HS-5 (cell line): ENCODE measurements around the gene CLTB.
A peak's percentile ranks its signal among the peaks of the same experiment; 100 is the strongest.

Source experiments
- DNase-seq: peaks from one replicate; pipeline ENCODE4 v3.0.0-alpha.2; 2012; ENCODE audit warnings: low read depth

The CLTB gene

GRCh38 chr5:176382721-176383120 is 33.6 kb downstream of the CLTB start:
- DNase-seq: no peak

- no peak for DNase-seq
Measured at GRCh38 chr5:176381979-176382378, 34.4 kb downstream of the CLTB start.

- no peak for DNase-seq
Measured at GRCh38 chr5:176381423-176381822, 34.9 kb downstream of the CLTB start.

DNA sequence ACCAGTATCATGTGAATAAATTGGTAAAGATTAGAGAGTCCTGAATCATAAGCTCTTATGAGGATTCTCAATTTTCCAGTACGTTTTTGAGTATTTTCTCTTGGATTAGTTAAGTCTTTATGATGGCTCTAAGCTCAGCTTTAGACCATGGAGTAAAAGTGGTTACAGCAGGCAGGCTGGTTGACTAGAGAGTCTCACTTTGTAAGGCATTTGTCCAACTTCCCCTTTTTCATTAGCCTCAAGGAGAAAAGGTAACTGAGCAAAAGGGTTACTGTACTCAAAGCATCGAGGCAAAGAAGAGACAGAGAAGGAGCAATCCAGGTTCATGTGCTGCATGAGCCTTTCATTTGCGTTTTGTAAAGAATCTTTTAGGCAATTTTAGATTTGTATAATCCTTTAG is 36.5 kb downstream of the CLTB start:
- no peak for DNase-seq

- no peak for DNase-seq
Measured at GRCh38 chr5:176373100-176373818, 43.1 kb downstream of the CLTB start.

GRCh38 chr5:176371621-176372539 is 44.5 kb downstream of the CLTB start:
- DNase-seq: no peak

GRCh38 chr5:176369934-176370711 is 46.2 kb downstream of the CLTB start:
- DNase-seq: no peak

GRCh38 chr5:176368726-176369125 is 47.6 kb downstream of the CLTB start:
- no peak for DNase-seq

DNA sequence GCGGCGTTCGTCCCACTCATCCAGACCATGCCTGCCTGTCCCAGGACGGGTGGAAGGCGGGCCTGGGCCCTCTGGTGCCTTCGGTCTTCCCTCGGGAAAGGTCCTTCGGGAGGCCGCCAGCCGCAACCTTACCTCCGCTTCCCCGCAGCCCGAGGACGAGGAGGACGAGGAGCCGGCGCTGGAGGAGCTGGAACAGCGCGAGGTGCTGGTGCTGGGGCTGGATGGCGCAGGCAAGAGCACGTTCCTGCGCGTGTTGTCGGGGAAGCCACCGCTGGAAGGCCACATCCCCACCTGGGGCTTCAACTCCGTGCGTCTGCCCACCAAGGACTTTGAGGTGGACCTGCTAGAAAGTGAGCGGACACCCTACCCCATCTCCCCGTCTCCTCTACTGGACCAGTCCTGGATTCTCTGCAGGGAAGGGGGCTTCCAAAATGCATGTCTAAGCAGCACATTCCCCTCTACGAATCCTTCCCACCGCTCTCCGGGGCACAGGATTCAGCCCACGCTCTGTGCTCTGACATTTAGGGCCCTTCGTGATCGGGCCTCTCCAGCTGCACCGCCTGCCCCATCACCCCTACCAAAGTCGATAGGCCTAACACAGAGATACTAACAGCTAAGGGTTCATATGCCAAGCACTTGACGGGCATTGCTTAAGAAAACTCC is 50.0 kb downstream of the CLTB start:
- DNase-seq: no peak

- DNase-seq: peak; percentile 63
Measured at GRCh38 chr5:176365351-176366231, 50.7 kb downstream of the CLTB start, which contains the start of gene ARL10. ARL10 (plus strand) TSS chr5:176365487; CDS start chr5:176365564, 77 bp downstream.

DNA sequence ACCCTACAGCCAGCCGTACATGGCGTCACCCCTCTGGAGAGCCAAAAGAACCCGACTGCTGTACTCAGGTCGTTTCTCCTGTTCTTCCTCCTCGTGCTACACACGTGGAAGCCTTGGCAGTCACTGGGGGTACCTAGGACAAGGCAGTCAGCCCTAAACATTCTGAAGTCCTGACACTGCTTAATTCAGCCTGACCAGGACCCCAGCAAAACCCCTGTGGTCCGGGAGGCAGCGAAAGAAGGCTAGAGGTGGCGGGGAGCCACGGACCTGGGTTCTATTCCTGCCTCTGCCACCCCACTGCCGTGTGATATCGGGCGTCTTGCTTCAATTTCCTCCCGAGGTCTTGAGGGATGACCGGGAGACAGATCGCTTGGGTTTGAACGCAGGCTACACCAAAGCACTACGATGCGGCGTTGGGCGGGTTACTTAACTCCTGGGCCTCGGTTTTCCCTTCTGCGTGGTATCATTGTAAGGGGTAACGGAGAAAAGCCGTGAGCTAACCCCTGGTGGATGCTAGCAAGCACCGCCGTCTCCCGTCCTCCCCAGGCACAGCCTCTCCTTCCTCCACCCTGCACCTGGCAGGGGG is 51.5 kb downstream of the CLTB start:
- DNase-seq: no peak

DNA sequence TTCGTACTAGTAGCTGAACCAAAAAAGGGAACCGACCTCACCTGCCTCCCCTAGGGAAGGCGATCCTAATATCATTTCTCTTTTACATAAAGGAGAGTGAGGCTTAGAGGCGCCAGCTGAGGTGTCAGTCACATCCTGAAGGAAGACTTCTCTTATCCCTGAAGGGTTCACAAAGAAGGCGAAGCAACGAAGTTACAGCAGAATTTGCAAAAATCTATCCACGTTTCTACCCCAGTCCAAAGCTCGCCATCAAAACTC is 54.2 kb downstream of the CLTB start:
- no peak for DNase-seq

DNA sequence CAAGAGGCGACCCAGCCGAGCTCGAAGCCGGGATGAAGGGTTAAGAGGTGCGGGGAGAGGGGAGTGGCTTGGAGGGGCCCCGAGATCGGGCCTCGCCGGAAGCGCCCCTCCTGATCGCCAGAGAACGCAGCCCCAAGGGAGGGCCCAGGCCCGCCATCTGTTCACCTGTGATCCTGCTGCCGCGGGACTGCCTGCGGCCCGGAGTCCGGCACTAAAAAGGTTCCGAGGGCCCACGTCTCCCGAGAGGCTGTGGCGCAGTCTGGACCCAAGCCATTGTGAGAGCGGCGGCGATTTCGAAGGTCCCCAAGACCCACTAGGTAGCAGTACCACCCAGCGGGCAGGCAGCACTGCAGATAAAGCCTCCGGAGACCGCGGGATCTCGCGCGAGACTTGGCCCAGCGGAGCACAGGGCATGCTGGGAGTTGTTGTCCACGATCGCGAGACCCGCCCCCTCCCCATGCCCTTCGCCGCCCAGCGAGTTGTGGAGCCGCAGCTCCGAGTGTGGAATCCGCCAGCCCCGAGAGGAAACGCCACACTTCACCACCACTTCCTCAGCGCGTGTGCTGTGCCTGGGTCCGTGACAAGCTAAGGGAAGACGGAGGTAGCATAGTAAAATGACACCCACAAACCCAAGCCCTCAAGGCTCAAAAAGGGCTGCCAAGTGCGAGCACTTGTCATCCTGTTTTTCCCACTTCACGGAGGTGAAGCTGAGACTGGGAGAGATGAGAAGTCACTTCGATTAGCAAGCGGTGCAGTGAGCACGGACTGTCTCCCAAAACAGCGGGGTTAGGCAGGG is 54.7 kb downstream of the CLTB start, which contains the start of gene KIAA1191:
TSS of gene KIAA1191 (minus strand) at position 328 of the 796 bp plus-strand sequence. CDS start 2,256 bp downstream, outside the sequence.
- DNase-seq: peak; percentile 63

DNA sequence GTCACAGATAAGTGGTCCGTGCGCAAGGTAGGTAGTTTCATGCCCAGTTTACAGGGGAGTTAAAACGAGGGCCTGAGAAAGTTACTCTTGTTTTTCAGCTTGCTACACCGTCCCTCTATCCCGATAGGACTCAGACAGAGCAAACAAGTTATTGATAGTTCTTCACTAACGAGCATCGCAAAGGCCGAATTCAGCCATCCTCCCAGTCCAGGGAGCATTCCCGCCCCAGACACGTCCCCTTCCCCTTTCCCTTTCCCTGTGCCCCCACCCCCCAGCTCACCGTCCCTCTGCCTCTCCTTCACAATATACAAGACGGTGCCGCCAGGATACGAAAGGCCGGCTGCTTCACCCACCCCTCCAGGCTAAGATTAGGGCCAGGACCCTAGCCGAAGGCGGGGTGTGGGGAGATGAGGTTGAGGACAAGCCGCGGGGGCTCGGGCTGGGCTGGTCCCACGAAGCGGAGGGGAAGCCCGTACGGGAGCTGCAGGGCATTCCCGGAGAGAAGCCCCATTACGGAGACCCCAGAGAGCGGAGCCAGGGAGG is 55.4 kb downstream of the CLTB start:
- DNase-seq: no peak

- no peak for DNase-seq
Measured at GRCh38 chr5:176359658-176360057, 56.7 kb downstream of the CLTB start.

- no peak for DNase-seq
Measured at GRCh38 chr5:176356179-176356566, 60.2 kb downstream of the CLTB start.

GRCh38 chr5:176355400-176356178 is 60.8 kb downstream of the CLTB start:
- no peak for DNase-seq

DNA sequence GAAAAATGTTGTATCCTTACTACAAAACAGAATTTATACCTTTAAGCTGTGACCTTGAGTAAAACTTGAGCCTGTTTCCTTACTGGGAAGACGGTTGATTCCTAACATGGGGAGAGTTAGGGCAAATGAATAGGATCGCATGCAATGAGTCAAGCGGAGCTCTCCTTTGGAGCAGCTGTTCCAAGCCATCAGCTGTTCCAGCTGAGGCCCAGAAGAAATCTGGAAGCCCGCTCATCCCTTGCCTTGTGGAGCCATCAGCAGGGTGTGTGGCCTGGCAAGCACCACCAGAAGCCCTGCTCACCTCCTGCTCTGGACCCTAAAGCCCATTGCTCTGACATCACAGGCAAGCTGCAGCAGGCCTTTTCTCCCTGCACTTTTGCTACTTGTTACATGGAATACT is 62.8 kb downstream of the CLTB start:
- DNase-seq: no peak
